Large intestine (tissue), 3 donors: ENCODE data around the gene SUOX. TPM values are rescaled to one million over a fixed set of nuclear protein-coding genes. Genes with fewer than 3 reads are reported as not detected.
"Not testable (repeated sequence)": the region's sequence is repeated elsewhere in the genome, so short reads cannot be mapped to it uniquely, and the experiment has no call there.

Experiments used
- DNase-seq, 2 donors: peaks; one replicate each; pipeline versions ENCODE4 v3.0.0 to v3.0.0-alpha.2; 2013
- H3K27ac ChIP-seq: one replicate; pipeline ENCODE4 v1.5.1; 2013; ENCODE audit warnings: low read length
- H3K27me3 ChIP-seq: 2 replicates; pipeline ENCODE4 v1.6.1; 2013; ENCODE audit warnings: low read length; ENCODE audit not compliant: control insufficient read depth, insufficient read depth
- H3K36me3 ChIP-seq: 2 replicates; pipeline ENCODE4 v1.6.1; 2013; ENCODE audit warnings: low read length; ENCODE audit not compliant: control insufficient read depth, insufficient read depth
- H3K4me1 ChIP-seq: one replicate; pipeline ENCODE4 v1.6.1; 2013; ENCODE audit warnings: low read length; ENCODE audit not compliant: control insufficient read depth, insufficient read depth
- H3K4me3 ChIP-seq: one replicate; pipeline ENCODE4 v1.5.1; 2013; ENCODE audit warnings: low read length
- H3K9me3 ChIP-seq: one replicate; pipeline ENCODE4 v1.6.1; 2013; ENCODE audit warnings: mild to moderate bottlenecking, low read depth, low read length, moderate library complexity; ENCODE audit not compliant: control insufficient read depth
- WGBS: methylation state at CpG from one replicate; pipeline ENCODE4 v1.1.5; 2013; ENCODE audit warnings: low lambda C conversion rate; ENCODE audit not compliant: insufficient coverage; 5-methylcytosine and 5-hydroxymethylcytosine counted together
- polyA plus RNA-seq: library from polyadenylated mRNA; unstranded; fragments of 120-200 nt; gene quantifications from one replicate; pipeline ENCODE4 v1.2.1, GENCODE V29; 2013

Gene SUOX
- polyA plus RNA-seq, 1 donor = 44.1 TPM

GRCh38 chr12:55969356-55969755, 27.7 kb upstream of the SUOX start:
- no peaks in the 10 kb centered on the region for H3K27me3 ChIP-seq
- no peak for DNase-seq
- peaks cover 15% of the 10 kb centered on the region for H3K36me3 ChIP-seq
- H3K27ac ChIP-seq = no peak overlapping the region
- peaks cover 37% of the 10 kb centered on the region for H3K4me1 ChIP-seq
- no peaks in the 10 kb centered on the region for H3K9me3 ChIP-seq
- no peak overlapping the region for H3K4me3 ChIP-seq
- WGBS = no CpG with 5 or more reads among the region's 4 CpGs

DNA sequence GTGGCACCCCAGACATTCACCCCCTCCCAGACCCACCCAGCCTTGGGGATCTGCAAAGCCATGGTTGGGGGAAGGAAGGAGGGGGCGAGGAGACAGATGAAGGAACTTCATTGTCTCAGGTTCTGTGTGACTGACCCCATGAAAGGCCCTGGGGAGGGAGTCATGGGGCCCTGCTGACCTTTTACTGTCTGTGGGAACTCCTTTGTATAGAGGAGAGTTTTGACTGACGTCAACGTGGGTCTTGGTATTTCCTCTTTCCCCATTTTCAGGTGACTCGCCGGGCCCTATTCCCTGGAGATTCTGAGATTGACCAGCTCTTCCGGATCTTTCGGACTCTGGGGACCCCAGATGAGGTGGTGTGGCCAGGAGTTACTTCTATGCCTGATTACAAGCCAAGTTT, 26.3 kb upstream of the SUOX start:
- 96% methylated on average over 4 of the region's 7 CpGs for WGBS
- Histone ChIP-seq H3K4me3 (no peak overlapping the region), H3K9me3 (no peaks in the 10 kb centered on the region), H3K27me3 (no peaks in the 10 kb centered on the region), H3K4me1 (peaks cover 38% of the 10 kb centered on the region), H3K36me3 (peaks cover 15% of the 10 kb centered on the region), H3K27ac (no peak overlapping the region)
- no peak for DNase-seq

DNA sequence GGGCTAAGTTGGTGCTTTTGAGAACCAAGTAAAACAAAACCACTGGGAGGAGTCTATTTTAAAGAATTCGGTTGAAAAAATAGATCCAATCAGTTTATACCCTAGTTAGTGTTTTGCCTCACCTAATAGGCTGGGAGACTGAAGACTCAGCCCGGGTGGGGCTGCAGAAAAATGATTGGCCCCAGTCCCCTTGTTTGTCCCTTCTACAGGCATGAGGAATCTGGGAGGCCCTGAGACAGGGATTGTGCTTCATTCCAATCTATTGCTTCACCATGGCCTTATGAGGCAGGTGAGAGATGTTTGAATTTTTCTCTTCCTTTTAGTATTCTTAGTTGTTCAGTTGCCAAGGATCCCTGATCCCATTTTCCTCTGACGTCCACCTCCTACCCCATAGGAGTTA, 25.0 kb upstream of the SUOX start:
- Histone ChIP-seq H3K36me3 (peaks cover 15% of the 10 kb centered on the region), H3K9me3 (no peaks in the 10 kb centered on the region), H3K4me3 (peak overlapping the region; percentile 60), H3K27ac (peak overlapping the region; percentile 93), H3K4me1 (peaks cover 34% of the 10 kb centered on the region), H3K27me3 (no peaks in the 10 kb centered on the region)
- DNase-seq = peak; percentile 54 to 59
- WGBS = 83% methylated on average over 1 of the region's 3 CpGs

DNA sequence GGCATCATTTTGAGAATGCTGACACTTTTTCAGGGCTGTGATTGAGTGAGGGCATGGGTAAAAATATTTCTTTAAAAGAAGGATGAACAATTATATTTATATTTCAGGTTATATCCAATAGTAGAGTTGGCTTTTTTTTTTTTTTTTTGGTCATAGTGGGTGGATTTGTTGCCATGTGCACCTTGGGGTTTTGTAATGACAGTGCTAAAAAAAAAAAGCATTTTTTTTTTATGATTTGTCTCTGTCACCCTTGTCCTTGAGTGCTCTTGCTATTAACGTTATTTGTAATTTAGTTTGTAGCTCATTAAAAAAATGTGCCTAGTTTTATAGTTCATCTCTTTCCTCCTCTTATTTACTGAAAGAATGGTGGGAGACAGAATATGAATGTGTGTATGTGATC, 24.6 kb upstream of the SUOX start:
- H3K4me3 ChIP-seq = peak overlapping the region; percentile 60
- H3K36me3 ChIP-seq = peaks cover 15% of the 10 kb centered on the region
- WGBS = 20% methylated on average over 1 of the region's 1 CpG
- no peak for DNase-seq
- peak overlapping the region; percentile 93 for H3K27ac ChIP-seq
- H3K9me3 ChIP-seq = no peaks in the 10 kb centered on the region
- peaks cover 29% of the 10 kb centered on the region for H3K4me1 ChIP-seq
- no peaks in the 10 kb centered on the region for H3K27me3 ChIP-seq

- Histone ChIP-seq H3K27ac (peak overlapping the region; percentile 93), H3K9me3 (no peaks in the 10 kb centered on the region), H3K27me3 (no peaks in the 10 kb centered on the region), H3K4me3 (peak overlapping the region; percentile 60), H3K36me3 (peaks cover 15% of the 10 kb centered on the region), H3K4me1 (peaks cover 24% of the 10 kb centered on the region)
- DNase-seq = peak; percentile 38 to 72
- WGBS = 0% methylated on average over 4 of the region's 18 CpGs
Measured at GRCh38 chr12:55972911-55973598, 24.0 kb upstream of the SUOX start.

- H3K9me3 ChIP-seq = no peaks in the 10 kb centered on the region
- H3K27me3 ChIP-seq = no peaks in the 10 kb centered on the region
- peak within 1 kb of the TSS; percentile 87 for H3K4me3 ChIP-seq
- peaks cover 14% of the 10 kb centered on the region for H3K36me3 ChIP-seq
- peaks cover 19% of the 10 kb centered on the region for H3K4me1 ChIP-seq
- WGBS = no CpG with 5 or more reads among the region's 39 CpGs
- DNase-seq = peak; percentile 100
- H3K27ac ChIP-seq = peak within 1 kb of the TSS; percentile 95
Measured at GRCh38 chr12:55973599-55974307, 23.3 kb upstream of the SUOX start, which contains the start of gene RAB5B. TSS of gene RAB5B (plus strand) at chr12:55974078. CDS start at chr12:55986961, 12,883 bp downstream.

DNA sequence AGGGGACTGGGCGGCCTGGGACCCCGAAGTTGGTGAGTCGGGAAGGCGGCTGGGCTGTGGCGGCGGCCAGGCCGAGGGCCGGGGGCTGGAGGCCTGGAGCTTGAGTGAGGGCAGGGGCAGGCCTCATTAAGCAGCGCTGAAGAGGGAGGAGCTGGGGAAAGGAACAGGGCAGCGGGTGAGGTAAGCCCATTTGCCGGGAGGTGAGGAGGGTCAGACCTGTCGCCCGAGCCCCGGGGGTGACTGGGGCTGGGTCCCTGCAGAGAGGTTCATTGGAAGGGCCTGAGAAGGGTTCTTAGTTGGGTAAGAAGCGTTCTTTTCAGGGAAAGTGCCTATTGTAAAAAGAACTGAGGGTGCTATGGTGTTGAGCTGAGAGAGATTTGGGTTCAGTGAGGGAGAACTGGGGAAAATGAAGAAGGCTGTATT, 22.8 kb upstream of the SUOX start:
- no CpG with 5 or more reads among the region's 15 CpGs for WGBS
- H3K4me1 ChIP-seq = peaks cover 19% of the 10 kb centered on the region
- peak in 1 of 2 donors; percentile 29 for DNase-seq

GRCh38 chr12:55978393-55978792, 18.7 kb upstream of the SUOX start:
- no peaks in the 10 kb centered on the region for H3K27me3 ChIP-seq
- H3K9me3 ChIP-seq = no peaks in the 10 kb centered on the region
- WGBS = 100% methylated on average over 2 of the region's 7 CpGs
- H3K36me3 ChIP-seq = peaks cover 25% of the 10 kb centered on the region
- peaks cover 3% of the 10 kb centered on the region for H3K4me1 ChIP-seq
- no peak for DNase-seq
- no peak overlapping the region for H3K4me3 ChIP-seq
- H3K27ac ChIP-seq = no peak overlapping the region

More for the DNA sequence above, 22.8 kb upstream of the SUOX start:
- H3K36me3 ChIP-seq = peaks cover 16% of the 10 kb centered on the region
- H3K27me3 ChIP-seq = no peaks in the 10 kb centered on the region
- H3K4me3 ChIP-seq = peak overlapping the region; percentile 87
- no peaks in the 10 kb centered on the region for H3K9me3 ChIP-seq
- peak overlapping the region; percentile 95 for H3K27ac ChIP-seq

DNA sequence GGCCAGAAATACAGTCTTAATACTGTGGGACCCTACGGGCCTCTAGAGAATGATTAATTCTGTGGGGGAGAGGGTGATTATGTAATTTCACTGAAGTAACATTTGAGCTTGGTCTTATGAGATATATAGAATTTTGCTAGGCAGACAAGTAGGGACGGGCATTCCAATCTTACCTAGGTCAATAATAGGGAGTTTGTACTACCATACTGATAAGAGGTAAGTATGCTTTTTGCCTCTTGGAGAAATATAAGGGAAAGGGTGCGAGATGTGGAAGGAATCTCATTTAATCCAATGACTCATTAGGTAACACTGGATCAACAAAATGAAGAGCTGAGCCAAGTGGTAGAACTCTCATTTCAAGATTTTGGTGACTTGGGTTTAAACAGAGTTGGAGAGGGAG, 18.0 kb upstream of the SUOX start:
- no peaks in the 10 kb centered on the region for H3K9me3 ChIP-seq
- peaks cover 3% of the 10 kb centered on the region for H3K4me1 ChIP-seq
- no CpG with 5 or more reads among the region's 3 CpGs for WGBS

GRCh38 chr12:55981882-55982281, 15.2 kb upstream of the SUOX start:
- not testable (repeated sequence) for H3K4me1 ChIP-seq, H3K27ac ChIP-seq, H3K9me3 ChIP-seq, DNase-seq, H3K4me3 ChIP-seq, H3K27me3 ChIP-seq
- H3K36me3 ChIP-seq = peaks cover 43% of the 10 kb centered on the region
- WGBS = no CpG with 5 or more reads among the region's 5 CpGs

More for the DNA sequence above, 18.0 kb upstream of the SUOX start:
- DNase-seq = no peak
- Histone ChIP-seq H3K4me3 (no peak overlapping the region), H3K36me3 (peaks cover 32% of the 10 kb centered on the region), H3K27me3 (no peaks in the 10 kb centered on the region), H3K27ac (no peak overlapping the region)
